ENCODE results near the gene DOCK1.
"Not testable (repeated sequence)": the region's sequence is repeated elsewhere in the genome, so short reads cannot be mapped to it uniquely, and the experiment has no call there.

DOCK1 gene

GRCh38 chr10:126924915-126925300 lies 19.7 kb downstream of the DOCK1 start:
- DNase-seq (ENCODE audit: low read depth, low spot score) = no peak

GRCh38 chr10:126926568-126926967 lies 21.3 kb downstream of the DOCK1 start:
- no peak for DNase-seq (ENCODE audit: low read depth, low spot score)

- no peak for DNase-seq (ENCODE audit: low read depth, low spot score)
Observed at GRCh38 chr10:126927799-126928198, 22.6 kb downstream of the DOCK1 start.

- DNase-seq (ENCODE audit: low read depth, low spot score) = no peak
Observed at GRCh38 chr10:126928274-126928673, 23.0 kb downstream of the DOCK1 start.

GRCh38 chr10:126929391-126929790 lies 24.2 kb downstream of the DOCK1 start:
- no peak for DNase-seq (ENCODE audit: low read depth, low spot score)

- no peak for DNase-seq (ENCODE audit: low read depth, low spot score)
Observed at GRCh38 chr10:126930131-126930882, 25.1 kb downstream of the DOCK1 start.

GRCh38 chr10:126930883-126931503 lies 25.8 kb downstream of the DOCK1 start:
- DNase-seq (ENCODE audit: low read depth, low spot score) = no peak

- DNase-seq (ENCODE audit: low read depth, low spot score) = no peak
Observed at GRCh38 chr10:126931544-126931943, 26.3 kb downstream of the DOCK1 start.

- no peak for DNase-seq (ENCODE audit: low read depth, low spot score)
Observed at GRCh38 chr10:126932516-126932915, 27.3 kb downstream of the DOCK1 start.

- DNase-seq (ENCODE audit: low read depth, low spot score) = no peak
Observed at GRCh38 chr10:126933116-126933515, 27.9 kb downstream of the DOCK1 start.

- DNase-seq (ENCODE audit: low read depth, low spot score) = no peak
Observed at GRCh38 chr10:126935263-126935946, 30.2 kb downstream of the DOCK1 start.

- no peak for DNase-seq (ENCODE audit: low read depth, low spot score)
Observed at GRCh38 chr10:126937026-126937425, 31.8 kb downstream of the DOCK1 start.

- DNase-seq (ENCODE audit: low read depth, low spot score) = not testable (repeated sequence)
Observed at GRCh38 chr10:126938121-126938520, 32.9 kb downstream of the DOCK1 start.

- no peak for DNase-seq (ENCODE audit: low read depth, low spot score)
Observed at GRCh38 chr10:126939706-126940105, 34.5 kb downstream of the DOCK1 start.

GRCh38 chr10:126940670-126941310 lies 35.6 kb downstream of the DOCK1 start:
- no peak for DNase-seq (ENCODE audit: low read depth, low spot score)

GRCh38 chr10:126944191-126944590 lies 39.0 kb downstream of the DOCK1 start:
- DNase-seq (ENCODE audit: low read depth, low spot score) = no peak

- DNase-seq (ENCODE audit: low read depth, low spot score) = no peak
Observed at GRCh38 chr10:126945351-126946030, 40.3 kb downstream of the DOCK1 start.

GRCh38 chr10:126946746-126947145 lies 41.5 kb downstream of the DOCK1 start:
- no peak for DNase-seq (ENCODE audit: low read depth, low spot score)

GRCh38 chr10:126948355-126949160 lies 43.3 kb downstream of the DOCK1 start:
- no peak for DNase-seq (ENCODE audit: low read depth, low spot score)

- no peak for DNase-seq (ENCODE audit: low read depth, low spot score)
Observed at GRCh38 chr10:126949161-126949503, 43.9 kb downstream of the DOCK1 start.
